ACHN (cell line): Measurements from ENCODE around the gene HCFC1R1.

ENCODE experiments used
- DNase-seq: peaks from one replicate; pipeline ENCODE4 v3.0.0-alpha.2; 2015
- in situ Hi-C: cut with HindIII; loops from 2 replicates; pipeline ENCODE4 v1.10.0; 2017; ENCODE audit warnings: low sequenced_read_pairs, low pct_ligation_motif_present, low pct_unique_long_range_greater_than_20kb

Gene HCFC1R1

GRCh38 chr16:3009568-3010390 is 14.0 kb downstream of the HCFC1R1 start:
- in situ Hi-C loops, result no loop called here
- DNase-seq, result no peak

DNA sequence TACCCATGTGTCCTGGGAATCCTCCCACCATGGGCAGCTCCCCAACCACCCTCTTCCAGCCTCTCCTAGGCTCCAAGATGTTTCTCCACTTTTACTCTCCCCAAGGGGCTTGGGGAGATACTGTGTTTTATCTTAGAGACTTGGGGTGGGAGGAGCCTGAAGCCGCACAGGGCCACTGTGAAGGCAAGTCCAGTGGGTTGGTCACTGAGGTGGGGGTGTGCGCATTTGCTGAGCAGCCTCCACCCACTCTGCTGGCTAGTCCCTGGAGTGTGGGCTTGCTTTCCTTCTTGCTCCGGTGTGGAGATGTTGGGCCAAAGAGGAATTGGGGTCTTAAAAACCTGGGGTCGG is 15.1 kb downstream of the HCFC1R1 start:
- DNase-seq, result no peak
- in situ Hi-C loops, result no loop called here

DNA sequence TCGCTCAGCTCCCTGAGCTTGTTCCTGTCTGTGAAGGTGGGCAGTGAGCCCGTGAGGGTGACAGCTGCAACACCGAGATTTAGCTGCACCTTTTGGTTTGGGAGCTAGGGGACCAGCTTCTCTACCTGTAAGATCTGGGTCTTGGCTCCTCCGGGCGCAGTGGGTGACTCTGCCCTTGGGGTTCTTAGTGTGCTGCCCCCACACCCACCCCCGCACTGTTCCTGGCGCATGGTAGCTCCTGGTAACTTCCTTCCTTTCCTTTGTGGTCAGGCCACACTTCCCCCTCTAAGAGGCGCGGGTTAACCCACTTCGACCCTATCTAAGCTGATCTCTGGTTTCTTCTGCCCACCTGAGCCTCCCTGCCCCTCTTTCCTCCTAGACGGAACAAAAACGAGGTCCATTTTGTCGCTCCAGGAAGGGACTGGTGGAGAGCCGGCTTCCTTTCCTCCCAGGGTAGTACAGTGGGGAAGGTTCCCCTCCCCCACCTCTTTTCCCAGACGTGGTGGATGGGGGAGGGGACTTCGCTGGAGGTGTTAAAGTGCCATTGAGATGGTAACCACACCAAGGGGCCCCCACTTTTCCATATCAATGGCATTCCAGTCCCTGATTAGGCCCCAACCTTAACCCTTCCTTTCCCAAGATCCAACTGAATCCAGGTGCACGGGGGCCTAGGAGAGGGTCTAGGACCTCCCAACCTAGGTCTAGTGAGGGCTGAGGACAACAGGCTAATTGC is 15.6 kb downstream of the HCFC1R1 start:
- no peak for DNase-seq

GRCh38 chr16:3007059-3007956 is 16.4 kb downstream of the HCFC1R1 start:
- in situ Hi-C loops, result no loop called here
- no peak for DNase-seq

More for the DNA sequence above, 15.6 kb downstream of the HCFC1R1 start:
- in situ Hi-C loops, result no loop called here

GRCh38 chr16:3004781-3005284 is 18.9 kb downstream of the HCFC1R1 start:
- in situ Hi-C loops, result no loop called here
- peak; percentile 50 for DNase-seq

GRCh38 chr16:3004319-3004718 is 19.4 kb downstream of the HCFC1R1 start:
- in situ Hi-C loops, result no loop called here
- DNase-seq, result peak; percentile 40

GRCh38 chr16:3003582-3004270 is 20.0 kb downstream of the HCFC1R1 start:
- peak; percentile 100 for DNase-seq
- in situ Hi-C loops, result no loop called here

- DNase-seq, result no peak
- in situ Hi-C loops, result no loop called here
Observed at GRCh38 chr16:3001316-3001715, 22.4 kb downstream of the HCFC1R1 start.

GRCh38 chr16:3000540-3000939 is 23.2 kb downstream of the HCFC1R1 start:
- in situ Hi-C loops, result no loop called here
- DNase-seq, result no peak

- no peak for DNase-seq
- in situ Hi-C loops, result no loop called here
Observed at GRCh38 chr16:2999929-3000328, 23.8 kb downstream of the HCFC1R1 start.

DNA sequence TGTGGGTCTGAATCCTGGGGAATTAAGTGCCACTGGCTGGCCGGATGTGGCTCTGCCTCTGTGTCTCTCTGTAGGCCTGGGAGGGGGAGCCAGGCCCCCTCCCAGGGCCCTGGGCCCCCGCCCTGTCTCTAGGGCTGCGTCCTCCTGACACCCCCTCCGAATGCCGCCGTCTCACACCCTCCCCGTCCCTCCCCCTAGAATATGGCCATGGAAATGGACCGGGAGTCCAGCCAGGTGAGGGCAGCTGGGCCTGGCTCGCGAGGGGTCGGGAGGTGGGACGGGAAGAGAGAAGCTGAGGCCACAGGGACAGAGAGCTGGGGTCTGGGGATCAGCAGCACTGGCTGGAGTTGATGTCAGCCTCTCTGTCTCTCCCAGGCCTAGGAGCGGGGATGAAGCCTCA is 27.4 kb downstream of the HCFC1R1 start:
- in situ Hi-C loops, result no loop called here

GRCh38 chr16:2992383-2993081 is 31.2 kb downstream of the HCFC1R1 start:
- in situ Hi-C loops, result no loop called here
- DNase-seq, result no peak

More for the DNA sequence above, 27.4 kb downstream of the HCFC1R1 start:
- no peak for DNase-seq

- in situ Hi-C loops, result no loop called here
- DNase-seq, result no peak
Observed at GRCh38 chr16:2991566-2992261, 32.0 kb downstream of the HCFC1R1 start.

- in situ Hi-C loops, result no loop called here
- DNase-seq, result no peak
Observed at GRCh38 chr16:2990891-2991290, 32.9 kb downstream of the HCFC1R1 start.

DNA sequence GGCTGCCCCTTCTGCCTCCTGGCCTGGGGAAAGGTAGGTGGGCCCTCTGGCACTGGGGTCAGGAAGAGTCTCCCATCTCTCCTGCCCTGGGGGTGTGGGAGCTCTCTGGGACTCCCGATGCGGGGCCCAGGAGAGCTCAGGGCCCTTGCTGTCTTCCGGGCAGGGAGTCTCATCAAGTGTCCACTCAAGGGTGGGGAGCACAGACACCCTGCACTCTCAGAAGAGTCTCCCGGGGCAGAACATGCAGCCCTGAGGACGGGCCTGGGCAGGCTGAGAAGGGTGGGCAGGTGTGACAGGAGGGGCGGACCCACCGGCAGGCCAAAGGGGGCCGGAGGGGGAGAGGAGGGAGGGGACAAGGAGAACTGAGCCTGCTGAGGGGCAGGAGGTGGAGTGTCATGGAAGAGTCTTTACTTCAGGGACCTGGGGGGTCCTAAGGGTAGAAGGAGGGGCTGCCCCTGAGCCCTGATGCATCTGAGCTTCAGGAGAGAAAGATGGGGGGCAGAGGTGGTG is 35.1 kb downstream of the HCFC1R1 start:
- no peak for DNase-seq
- in situ Hi-C loops, result no loop called here

- DNase-seq, result no peak
Observed at GRCh38 chr16:2987833-2988232, 35.9 kb downstream of the HCFC1R1 start.

GRCh38 chr16:2987286-2987685 is 36.5 kb downstream of the HCFC1R1 start:
- in situ Hi-C loops, result no loop called here
- no peak for DNase-seq

More at GRCh38 chr16:2987833-2988232, 35.9 kb downstream of the HCFC1R1 start:
- in situ Hi-C loops, result no loop called here
